Stimulated activated CD4-positive, alpha-beta T cell treated with anti-CD3 and anti-CD28 coated beads, Interleukin-15, amount 100 ng/mL, for 24 hours (primary cell): Measurements from ENCODE around the gene RNF157.

Experiments
- DNase-seq: peaks from one replicate; pipeline ENCODE4 v3.0.0-alpha.2; 2020

RNF157 gene

DNA sequence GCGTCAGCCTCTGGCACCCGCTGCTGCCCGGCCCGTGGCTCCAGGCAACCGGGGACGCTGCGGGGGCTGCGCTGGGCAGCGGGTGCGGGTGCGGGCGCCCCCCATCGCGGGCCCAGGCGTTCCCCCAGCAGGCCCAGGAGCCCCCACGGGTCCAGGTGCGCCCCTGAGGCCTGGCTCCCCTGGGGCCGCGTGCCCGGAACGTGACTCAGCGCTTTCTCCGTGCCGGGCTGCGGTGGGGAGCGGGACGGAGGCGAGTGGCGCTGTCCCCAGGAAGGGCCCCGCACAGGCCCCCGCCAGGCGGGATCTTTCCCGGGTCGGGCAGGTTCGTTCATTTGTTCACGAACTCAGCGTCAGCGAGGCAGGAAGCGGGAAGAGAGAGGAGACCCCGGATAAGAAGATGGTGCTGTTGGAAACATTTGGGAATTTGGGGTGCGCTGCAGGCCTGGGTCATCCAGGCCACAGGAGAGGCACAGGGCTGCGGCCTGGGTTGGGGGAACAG, 118.3 kb downstream of the RNF157 start:
- DNase-seq = peak; percentile 51

DNA sequence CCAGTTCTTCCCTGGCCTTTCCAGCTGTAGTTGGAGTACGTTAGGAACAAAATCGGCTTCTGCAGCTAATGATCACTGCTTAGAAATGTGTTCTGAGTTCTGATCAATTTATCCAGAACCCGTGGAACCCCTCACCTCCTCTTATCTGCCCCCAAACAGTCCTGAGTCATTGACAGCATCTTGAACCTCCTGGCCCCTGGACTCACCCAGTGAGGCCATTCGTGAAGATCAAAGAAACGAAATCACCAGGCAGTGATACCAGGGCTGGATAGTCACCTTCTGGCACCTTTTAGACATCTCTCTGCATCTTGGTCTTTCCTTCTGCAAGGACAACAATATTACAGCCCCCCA, 119.7 kb downstream of the RNF157 start:
- no peak for DNase-seq

DNA sequence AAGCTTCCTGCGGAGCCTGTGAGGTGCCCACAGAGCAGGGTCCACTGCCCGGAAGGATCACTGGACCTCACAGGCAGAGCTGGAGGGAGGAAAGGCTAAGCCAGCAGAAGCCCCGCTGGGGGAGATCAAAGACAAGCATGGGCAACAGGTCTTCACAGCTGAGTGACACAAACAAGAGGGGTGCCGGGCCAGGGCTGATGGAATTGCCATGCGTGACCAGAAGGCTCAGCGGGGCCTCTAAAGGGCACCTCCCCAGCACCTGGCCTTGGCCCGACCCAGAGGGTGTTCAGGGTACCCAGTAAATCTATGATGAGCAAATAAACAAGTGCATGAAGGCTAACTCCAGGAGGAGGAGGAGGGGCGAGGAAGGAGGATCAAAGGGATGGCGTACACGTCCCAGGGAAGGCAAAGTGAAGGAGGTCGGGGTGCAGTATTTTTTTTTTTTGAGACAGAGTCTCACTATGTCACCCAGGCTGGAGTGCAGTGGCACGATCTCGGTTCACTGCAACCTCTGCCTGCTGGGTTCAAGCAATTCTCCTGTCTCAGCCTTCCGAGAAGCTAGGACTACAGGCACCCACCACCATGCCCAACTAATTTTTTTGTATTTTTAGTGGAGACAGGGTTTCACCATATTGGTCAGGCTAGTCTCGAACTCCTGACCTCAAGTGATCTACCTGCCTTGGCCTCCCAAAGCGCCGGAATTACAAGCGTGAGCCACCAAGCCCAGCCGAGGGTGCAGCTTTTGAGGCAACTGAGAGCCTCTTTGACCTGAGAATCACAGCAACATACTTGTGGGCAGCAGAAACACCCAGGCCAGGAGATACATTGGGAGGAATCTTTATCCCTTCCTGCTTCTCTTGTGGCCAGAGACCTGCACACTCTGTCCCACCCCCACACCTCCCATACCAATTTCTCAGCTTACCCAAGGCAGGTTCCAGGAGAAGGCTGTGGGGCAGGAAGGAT, 120.6 kb downstream of the RNF157 start:
- no peak for DNase-seq

DNA sequence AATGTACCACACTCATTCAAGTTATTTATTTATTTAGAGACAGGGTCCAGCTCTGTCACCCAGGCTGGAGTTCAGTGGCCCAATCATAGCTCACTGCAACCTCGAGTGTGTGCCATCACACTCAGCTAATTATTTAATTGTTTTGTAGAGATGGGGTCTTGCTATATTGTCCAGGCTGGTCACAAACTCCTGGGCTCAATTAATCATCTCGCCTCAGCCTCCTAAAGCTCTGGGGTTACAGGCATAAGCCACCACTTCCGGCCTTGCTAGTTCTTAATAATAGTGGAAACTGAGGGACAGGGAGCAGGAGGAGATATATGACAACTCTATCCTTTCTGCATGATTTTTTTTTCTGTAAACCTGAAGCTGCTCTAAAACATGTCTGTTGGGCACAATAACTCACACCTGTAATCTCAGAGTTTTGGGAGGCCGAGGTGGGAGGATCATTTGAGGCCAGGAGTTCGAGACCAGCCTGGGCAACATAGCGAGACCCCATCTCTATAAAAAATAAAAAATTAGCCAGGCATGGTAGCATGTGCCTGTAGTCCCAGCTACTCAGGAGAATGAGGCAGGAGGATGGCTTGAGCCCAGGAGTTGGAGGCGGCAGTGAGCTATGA, 125.0 kb downstream of the RNF157 start:
- DNase-seq = no peak

- DNase-seq = no peak
These were observed 128.3 kb downstream of the RNF157 start for GRCh38 chr17:76111956-76112355.

DNA sequence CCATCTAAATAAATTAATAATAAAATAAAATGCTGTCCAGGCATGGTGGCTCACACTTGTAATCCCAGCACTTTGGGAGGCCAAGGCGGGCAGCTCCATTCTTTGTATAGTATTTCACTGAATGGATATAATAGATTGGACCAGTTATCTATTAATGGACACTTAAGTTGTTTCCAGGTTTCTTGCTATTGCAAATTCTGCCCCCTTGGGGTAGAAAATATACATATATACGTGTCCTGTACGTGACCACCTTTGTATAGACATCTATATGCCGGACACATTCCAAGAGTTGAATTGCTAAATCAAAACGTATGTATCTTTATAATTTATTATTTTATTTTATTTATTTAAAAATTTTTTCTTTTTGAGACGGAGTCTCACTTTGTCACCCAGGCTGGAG, 132.8 kb downstream of the RNF157 start:
- no peak for DNase-seq

- no peak for DNase-seq
These were observed 133.6 kb downstream of the RNF157 start for GRCh38 chr17:76106703-76107102.

DNA sequence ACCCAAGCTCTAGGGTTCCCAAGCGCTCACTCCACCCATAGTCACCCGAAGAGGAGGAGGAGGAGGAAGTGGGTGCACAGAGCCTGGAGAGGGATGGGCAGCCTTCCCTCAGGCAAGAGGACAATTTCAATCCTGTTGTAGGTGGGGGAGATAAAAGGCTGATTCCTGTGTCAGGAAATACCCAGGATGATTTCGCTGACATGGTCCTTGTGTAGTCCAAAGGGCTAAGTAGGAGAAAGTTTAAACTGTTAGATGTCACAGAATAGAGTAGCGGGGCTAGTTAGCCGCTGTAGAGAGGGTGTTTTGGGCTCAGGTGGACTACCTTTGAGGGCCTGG, 135.4 kb downstream of the RNF157 start:
- no peak for DNase-seq

GRCh38 chr17:76104140-76104895, 136.0 kb downstream of the RNF157 start:
- DNase-seq = no peak

- peak; percentile 93 for DNase-seq
These were observed 136.8 kb downstream of the RNF157 start, which contains the start of gene EXOC7 for GRCh38 chr17:76103274-76104139. Gene EXOC7 (minus strand): TSS chr17:76103787. CDS start chr17:76103692, 95 bp downstream.

GRCh38 chr17:76102944-76103273, 137.4 kb downstream of the RNF157 start:
- no peak for DNase-seq

GRCh38 chr17:76097716-76098295, 142.5 kb downstream of the RNF157 start:
- no peak for DNase-seq

GRCh38 chr17:76095943-76096342, 144.3 kb downstream of the RNF157 start:
- no peak for DNase-seq

DNA sequence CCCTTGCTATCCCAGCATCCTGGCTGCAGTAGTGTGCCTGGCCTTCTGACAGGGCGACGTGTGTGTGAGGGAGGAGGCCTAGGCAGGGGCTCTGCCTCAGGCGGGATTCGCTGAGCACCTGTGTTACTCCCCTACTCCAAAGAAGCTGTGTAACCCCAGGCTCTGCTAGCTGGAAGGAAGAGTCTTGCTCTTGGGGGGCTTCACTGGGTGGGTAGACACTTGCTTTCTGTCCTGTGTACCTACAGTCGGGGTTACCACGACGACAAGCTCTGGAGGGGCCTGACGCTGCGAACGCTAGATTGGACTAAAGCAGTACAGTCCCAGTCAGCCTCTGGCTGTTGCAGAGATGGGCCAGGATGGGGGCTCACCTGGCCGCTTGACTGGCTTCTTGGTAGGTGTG, 146.2 kb downstream of the RNF157 start:
- DNase-seq = no peak

- DNase-seq = no peak
These were observed 147.5 kb downstream of the RNF157 start for GRCh38 chr17:76092526-76093413.
